Spleen (tissue), 11 donors: ENCODE measurements around the gene GGACT. TPM values are rescaled to one million over a fixed set of nuclear protein-coding genes. Genes with fewer than 3 reads are reported as not detected.

Source experiments
- DNase-seq: peaks from one replicate; pipeline ENCODE4 v3.0.0-alpha.2; 2020
- H3K27ac ChIP-seq, 8 donors: fragments of 200-600 bp; sonication (generic) in 7 of 8; 1 replicate in 4 of 8; 2 replicates in 4 of 8; pipeline versions ENCODE4 v1.5.0 to v1.8.0; 2016 to 2021; ENCODE audit warnings: inconsistent platforms in 4 of 8, mild to moderate bottlenecking in 4 of 8, moderate library complexity in 1 of 8
- H3K27me3 ChIP-seq, 7 donors: fragments of 200-600 bp; sonication (generic) in 6 of 7; replicated peaks in 1 of 7; 1 replicate in 4 of 7; 2 replicates in 3 of 7; pipeline versions ENCODE4 v1.5.0 to v1.8.0; 2016 to 2021; ENCODE audit warnings: inconsistent platforms in 3 of 7, mild to moderate bottlenecking in 1 of 7
- H3K36me3 ChIP-seq, 6 donors: fragments of 200-600 bp; sonication (generic) in 5 of 6; 1 replicate in 4 of 6; 2 replicates in 2 of 6; pipeline versions ENCODE4 v1.5.0 to v1.8.0; 2016 to 2021; ENCODE audit warnings: inconsistent platforms in 2 of 6
- H3K4me1 ChIP-seq, 6 donors: fragments of 200-600 bp; sonication (generic) in 5 of 6; 1 replicate in 3 of 6; 2 replicates in 3 of 6; pipeline versions ENCODE4 v1.5.0 to v1.8.0; 2016 to 2021; ENCODE audit warnings: inconsistent platforms in 3 of 6
- H3K4me3 ChIP-seq, 8 donors: fragments of 200-600 bp; sonication (generic) in 7 of 8; 1 replicate in 4 of 8; 2 replicates in 4 of 8; pipeline versions ENCODE4 v1.5.0 to v1.8.0; 2016 to 2021; ENCODE audit warnings: inconsistent platforms in 4 of 8, mild to moderate bottlenecking in 4 of 8, moderate library complexity in 2 of 8
- H3K9me3 ChIP-seq, 8 donors: fragments of 200-600 bp; sonication (generic) in 7 of 8; 1 replicate in 4 of 8; 2 replicates in 4 of 8; pipeline versions ENCODE4 v1.5.0 to v1.8.0; 2016 to 2021; ENCODE audit warnings: inconsistent platforms in 4 of 8
- POLR2A ChIP-seq, 3 donors: fragments of 450-650 bp; IDR thresholded peaks; one replicate each; pipeline ENCODE4 v1.5.1; 2017; ENCODE audit warnings: antibody characterized with exemption in 3 of 3, mild to moderate bottlenecking in 1 of 3
- POLR2AphosphoS5 ChIP-seq, 3 donors: sonication (generic); formaldehyde crosslinking; IDR thresholded peaks; one replicate each; pipeline ENCODE4 v1.5.1; 2017; ENCODE audit warnings: antibody characterized with exemption in 3 of 3
- WGBS, 5 donors: extraction: QIAGEN DNeasy Blood & Tissue Kit in 3 of 5; methylation state at CpG; one replicate each; pipeline versions ENCODE4 v1.1.5 to v1.1.7; 2013 to 2018; 5-methylcytosine and 5-hydroxymethylcytosine counted together
- intact Hi-C: fragments of 100-400 bp; cut with DNase I; formaldehyde crosslinking; loops from one replicate; pipeline ENCODE4 v1.15.0; 2023; ENCODE audit warnings: low total_unique reads
- polyA plus RNA-seq, 3 donors: library from polyadenylated mRNA; stranded (reverse); fragments of 200-250 nt; gene quantifications; one replicate each; pipeline ENCODE4 v1.2.1, GENCODE V29; 2013
- total RNA-seq, 7 donors: library from RNA; depleted of rRNA in 3 of 7; stranded (reverse); fragments of >200 nt in 3 of 7; fragmentation: NEBNext Ultra II Directional in 4 of 7; extraction: Animal tissue kit (Norgen Biotek cat#: 25700) in 4 of 7; gene quantifications; one replicate each; pipeline versions ENCODE4 v1.1.0 to v1.2.1, GENCODE V29; 2016 to 2021
- TF ChIP-seq, protein P1 (sequence below), 11 experiments: fragments of 200-600 bp in 7 of 11; fragments of 450-650 bp in 4 of 11; sonication (generic) in 4 of 11; IDR thresholded peaks in 8 of 11; conservative IDR thresholded peaks in 3 of 11; 1 replicate in 7 of 11; 2 replicates in 4 of 11; pipeline versions ENCODE4 v1.4.0 to v1.8.0; 2016 to 2021; ENCODE audit warnings: antibody characterized with exemption in 11 of 11, inconsistent platforms in 4 of 11, mild to moderate bottlenecking in 1 of 11
- donor health status: healthy with polysubstance abuse.
- donor health status: DM: no; HTN: no; CAD: no; lungs with moderate emphysema.
- donor health status: DM: no; HTN: no; CAD: no.
- donor health status: Bipolar disorder and iron deficiency.
- donor health status: healthy.
- donor health status: DM: no; HTN: no; CAD: no.
- donor health status: DM: yes; HTN: yes; CAD: no.

Gene GGACT
- total and polyA plus RNA-seq, 10 donors: 1.9 to 19.7 (median 3.9) TPM

GRCh38 chr13:100563779-100564178 is 24.8 kb downstream of the GGACT start:
- DNase-seq: no peak
- TF ChIP-seq POLR2AphosphoS5 (IDR thresholded peaks at IDR 0.05): no peak
- TF ChIP-seq, protein P1, sequence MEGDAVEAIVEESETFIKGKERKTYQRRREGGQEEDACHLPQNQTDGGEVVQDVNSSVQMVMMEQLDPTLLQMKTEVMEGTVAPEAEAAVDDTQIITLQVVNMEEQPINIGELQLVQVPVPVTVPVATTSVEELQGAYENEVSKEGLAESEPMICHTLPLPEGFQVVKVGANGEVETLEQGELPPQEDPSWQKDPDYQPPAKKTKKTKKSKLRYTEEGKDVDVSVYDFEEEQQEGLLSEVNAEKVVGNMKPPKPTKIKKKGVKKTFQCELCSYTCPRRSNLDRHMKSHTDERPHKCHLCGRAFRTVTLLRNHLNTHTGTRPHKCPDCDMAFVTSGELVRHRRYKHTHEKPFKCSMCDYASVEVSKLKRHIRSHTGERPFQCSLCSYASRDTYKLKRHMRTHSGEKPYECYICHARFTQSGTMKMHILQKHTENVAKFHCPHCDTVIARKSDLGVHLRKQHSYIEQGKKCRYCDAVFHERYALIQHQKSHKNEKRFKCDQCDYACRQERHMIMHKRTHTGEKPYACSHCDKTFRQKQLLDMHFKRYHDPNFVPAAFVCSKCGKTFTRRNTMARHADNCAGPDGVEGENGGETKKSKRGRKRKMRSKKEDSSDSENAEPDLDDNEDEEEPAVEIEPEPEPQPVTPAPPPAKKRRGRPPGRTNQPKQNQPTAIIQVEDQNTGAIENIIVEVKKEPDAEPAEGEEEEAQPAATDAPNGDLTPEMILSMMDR (IDR thresholded peaks at IDR 0.05 in 8 of 11, conservative IDR thresholded peaks at IDR 0.05 in 3 of 11): no peak
- TF ChIP-seq POLR2A (IDR thresholded peaks at IDR 0.05): no peak
- no peaks in the 10 kb centered on the region for H3K4me1 ChIP-seq
- H3K4me3 ChIP-seq: no peak overlapping the region
- whole genome bisulfite sequencing, 5 donors: 91 to 98% (median 95%) methylated on average over 7 of the region's 7 CpGs
- H3K9me3 ChIP-seq: peaks cover 0 to 11% (median 0%) of the 10 kb centered on the region in 8 donors
- H3K36me3 ChIP-seq: peaks cover 0 to 14% (median 0%) of the 10 kb centered on the region in 6 donors
- H3K27me3 ChIP-seq: no peaks in the 10 kb centered on the region
- no peak overlapping the region for H3K27ac ChIP-seq
- intact Hi-C loops: no loop called here

DNA sequence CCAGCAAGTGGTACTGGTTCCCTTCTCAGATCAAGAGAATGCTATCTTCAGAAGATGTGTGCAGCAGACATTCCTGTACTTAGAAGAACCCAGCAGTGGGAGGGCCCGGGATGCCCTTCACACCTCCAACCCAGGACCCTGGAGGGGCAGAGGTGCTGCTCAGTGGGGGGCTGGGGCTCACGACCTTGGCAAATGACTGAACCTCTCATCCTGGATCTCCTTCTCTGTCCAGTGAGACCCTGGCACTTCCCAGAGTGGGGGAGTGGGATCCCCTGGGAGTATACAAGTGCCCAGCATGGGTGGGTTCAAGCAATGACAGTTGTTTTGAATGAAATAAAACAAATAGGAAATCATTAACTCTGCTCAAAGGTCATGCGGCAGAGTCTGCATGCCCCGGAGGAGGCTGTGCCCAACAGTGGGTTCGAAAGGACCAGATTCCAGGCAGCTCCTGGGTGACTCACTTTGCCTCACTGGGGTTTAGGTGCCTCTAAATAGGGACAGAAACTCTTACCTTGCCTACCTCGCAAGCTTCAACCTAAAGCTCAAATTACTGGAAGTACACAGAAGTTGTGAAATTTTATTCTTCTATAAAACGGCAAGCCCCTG is 26.9 kb downstream of the GGACT start:
- no peak overlapping the region for H3K4me3 ChIP-seq
- H3K36me3 ChIP-seq: peaks cover 0 to 9% (median 0%) of the 10 kb centered on the region in 6 donors
- WGBS, 5 donors: 62 to 69% (median 63%) methylated on average over 7 of the region's 7 CpGs
- no peak overlapping the region for H3K27ac ChIP-seq
- no peaks in the 10 kb centered on the region for H3K27me3 ChIP-seq
- no peaks in the 10 kb centered on the region for H3K4me1 ChIP-seq
- peaks cover 0 to 11% (median 0%) of the 10 kb centered on the region in 8 donors for H3K9me3 ChIP-seq
- TF ChIP-seq POLR2A (IDR thresholded peaks at IDR 0.05) (no peak), POLR2AphosphoS5 (IDR thresholded peaks at IDR 0.05) (no peak)
- TF ChIP-seq, protein P1 (IDR thresholded peaks at IDR 0.05 in 8 of 11, conservative IDR thresholded peaks at IDR 0.05 in 3 of 11): no peak
- intact Hi-C loops: no loop called here
- DNase-seq: no peak

DNA sequence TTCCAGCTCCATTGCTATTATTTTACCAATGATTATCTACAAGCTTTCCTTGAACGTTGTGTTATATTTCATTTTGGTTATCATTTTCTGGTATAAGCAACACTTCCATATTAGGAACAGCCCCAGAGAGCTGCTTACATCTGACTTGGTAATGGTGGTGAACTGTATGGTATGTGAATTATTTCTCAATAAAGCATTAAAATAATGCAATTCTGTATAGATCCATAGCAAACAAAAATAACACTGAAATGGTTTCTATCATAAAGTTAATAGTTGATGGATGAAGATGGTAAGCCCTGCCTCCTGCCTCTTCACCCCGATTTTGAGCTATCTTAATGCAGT is 27.5 kb downstream of the GGACT start:
- intact Hi-C loops: no loop called here
- WGBS, 5 donors: 78 to 91% (median 88%) methylated on average over 2 of the region's 2 CpGs

GRCh38 chr13:100560498-100561157 is 28.0 kb downstream of the GGACT start:
- Histone ChIP-seq H3K36me3 (no peaks in the 10 kb centered on the region), H3K27me3 (no peaks in the 10 kb centered on the region), H3K4me1 (no peaks in the 10 kb centered on the region), H3K9me3 (peaks cover 0 to 2% (median 0%) of the 10 kb centered on the region in 8 donors), H3K27ac (peak overlapping the region in 2 of 8 donors; percentile 47 to 52), H3K4me3 (no peak overlapping the region)
- no peak for DNase-seq
- WGBS, 5 donors: 89 to 95% (median 92%) methylated on average over 15 of the region's 15 CpGs
- intact Hi-C loops: no loop called here
- TF ChIP-seq POLR2A (IDR thresholded peaks at IDR 0.05) (no peak), POLR2AphosphoS5 (IDR thresholded peaks at IDR 0.05) (peak in 1 of 3 donors; percentile 59)
- TF ChIP-seq, protein P1 (IDR thresholded peaks at IDR 0.05 in 8 of 11, conservative IDR thresholded peaks at IDR 0.05 in 3 of 11): no peak

More for the DNA sequence above, 27.5 kb downstream of the GGACT start:
- TF ChIP-seq POLR2A (IDR thresholded peaks at IDR 0.05) (no peak), POLR2AphosphoS5 (IDR thresholded peaks at IDR 0.05) (no peak)
- TF ChIP-seq, protein P1 (IDR thresholded peaks at IDR 0.05 in 8 of 11, conservative IDR thresholded peaks at IDR 0.05 in 3 of 11): no peak
- Histone ChIP-seq H3K27me3 (no peaks in the 10 kb centered on the region), H3K9me3 (peaks cover 0 to 7% (median 0%) of the 10 kb centered on the region in 8 donors), H3K27ac (peak overlapping the region in 1 of 8 donors; percentile 28), H3K36me3 (peaks cover 0 to 3% (median 0%) of the 10 kb centered on the region in 6 donors), H3K4me1 (no peaks in the 10 kb centered on the region), H3K4me3 (no peak overlapping the region)
- DNase-seq: no peak
